GM21786 (cell line): ENCODE measurements around the gene ANAPC2.
A peak's percentile ranks its signal among the peaks of the same experiment; 100 is the strongest.

Experiments used
- ATAC-seq: cut with Tn5 transposase; IDR thresholded peaks from one replicate; pipeline ENCODE4 v1.9.1; 2021; ENCODE audit not compliant: unreplicated experiment

Gene ANAPC2

GRCh38 chr9:137164370-137165249 is 23.8 kb downstream of the ANAPC2 start:
- ATAC-seq = no peak

GRCh38 chr9:137163805-137164204 is 24.6 kb downstream of the ANAPC2 start:
- no peak for ATAC-seq

- ATAC-seq = no peak
Measured at GRCh38 chr9:137163365-137163715, 25.0 kb downstream of the ANAPC2 start.

- no peak for ATAC-seq
Measured at GRCh38 chr9:137162505-137163364, 25.6 kb downstream of the ANAPC2 start.

- ATAC-seq = no peak
Measured at GRCh38 chr9:137161558-137162486, 26.5 kb downstream of the ANAPC2 start.

- no peak for ATAC-seq
Measured at GRCh38 chr9:137160716-137161557, 27.4 kb downstream of the ANAPC2 start.

GRCh38 chr9:137160054-137160425 is 28.3 kb downstream of the ANAPC2 start:
- ATAC-seq = no peak

- ATAC-seq = no peak
Measured at GRCh38 chr9:137159105-137160053, 29.0 kb downstream of the ANAPC2 start.

GRCh38 chr9:137158625-137159024 is 29.7 kb downstream of the ANAPC2 start:
- no peak for ATAC-seq

GRCh38 chr9:137157618-137158415 is 30.5 kb downstream of the ANAPC2 start:
- no peak for ATAC-seq

- no peak for ATAC-seq
Measured at GRCh38 chr9:137156567-137157375, 31.6 kb downstream of the ANAPC2 start.

- ATAC-seq = no peak
Measured at GRCh38 chr9:137152844-137153405, 35.4 kb downstream of the ANAPC2 start.

GRCh38 chr9:137150617-137151457 is 37.5 kb downstream of the ANAPC2 start:
- ATAC-seq = peak; percentile 44

GRCh38 chr9:137149942-137150616 is 38.3 kb downstream of the ANAPC2 start:
- peak; percentile 30 for ATAC-seq

- ATAC-seq = no peak
Measured at GRCh38 chr9:137149363-137149762, 39.0 kb downstream of the ANAPC2 start.

- ATAC-seq = no peak
Measured at GRCh38 chr9:137148661-137149060, 39.7 kb downstream of the ANAPC2 start.
